BE2C (cell line): ENCODE results near the gene RFFL.
A peak's percentile ranks its signal among the peaks of the same experiment; 100 is the strongest.

Source experiments
- DNase-seq: peaks from one replicate; pipeline ENCODE4 v3.0.0-alpha.2; 2020
- H3K27me3 ChIP-seq: fragments of 250-450 bp; sonication (Bioruptor Pico); 2 replicates; pipeline ENCODE4 v1.5.1; 2020; ENCODE audit warnings: mild to moderate bottlenecking
- H3K36me3 ChIP-seq: fragments of 250-450 bp; sonication (Bioruptor Pico); 2 replicates; pipeline ENCODE4 v1.5.1; 2020; ENCODE audit warnings: mild to moderate bottlenecking
- H3K4me1 ChIP-seq: fragments of 250-450 bp; sonication (Bioruptor Pico); 2 replicates; pipeline ENCODE4 v1.5.1; 2020
- H3K4me3 ChIP-seq: 2 replicates; pipeline ENCODE4 v1.5.1; 2011; ENCODE audit warnings: low read depth, low read length
- H3K9me3 ChIP-seq: fragments of 250-450 bp; sonication (Bioruptor Pico); 2 replicates; pipeline ENCODE4 v1.5.1; 2020
- CTCF ChIP-seq: IDR thresholded peaks from 2 replicates; pipeline ENCODE4 v1.5.1; 2012; ENCODE audit warnings: mild to moderate bottlenecking, low read depth, low read length

The RFFL gene

GRCh38 chr17:34979153-34979552 lies 84.4 kb downstream of the RFFL start:
- no peaks in the 10 kb centered on the region for H3K27me3 ChIP-seq
- no peak for DNase-seq
- H3K4me3 ChIP-seq: no peak overlapping the region
- H3K9me3 ChIP-seq: no peaks in the 10 kb centered on the region
- peaks cover 7% of the 10 kb centered on the region for H3K4me1 ChIP-seq
- H3K36me3 ChIP-seq: peaks cover 12% of the 10 kb centered on the region
- no peak for TF ChIP-seq CTCF

DNA sequence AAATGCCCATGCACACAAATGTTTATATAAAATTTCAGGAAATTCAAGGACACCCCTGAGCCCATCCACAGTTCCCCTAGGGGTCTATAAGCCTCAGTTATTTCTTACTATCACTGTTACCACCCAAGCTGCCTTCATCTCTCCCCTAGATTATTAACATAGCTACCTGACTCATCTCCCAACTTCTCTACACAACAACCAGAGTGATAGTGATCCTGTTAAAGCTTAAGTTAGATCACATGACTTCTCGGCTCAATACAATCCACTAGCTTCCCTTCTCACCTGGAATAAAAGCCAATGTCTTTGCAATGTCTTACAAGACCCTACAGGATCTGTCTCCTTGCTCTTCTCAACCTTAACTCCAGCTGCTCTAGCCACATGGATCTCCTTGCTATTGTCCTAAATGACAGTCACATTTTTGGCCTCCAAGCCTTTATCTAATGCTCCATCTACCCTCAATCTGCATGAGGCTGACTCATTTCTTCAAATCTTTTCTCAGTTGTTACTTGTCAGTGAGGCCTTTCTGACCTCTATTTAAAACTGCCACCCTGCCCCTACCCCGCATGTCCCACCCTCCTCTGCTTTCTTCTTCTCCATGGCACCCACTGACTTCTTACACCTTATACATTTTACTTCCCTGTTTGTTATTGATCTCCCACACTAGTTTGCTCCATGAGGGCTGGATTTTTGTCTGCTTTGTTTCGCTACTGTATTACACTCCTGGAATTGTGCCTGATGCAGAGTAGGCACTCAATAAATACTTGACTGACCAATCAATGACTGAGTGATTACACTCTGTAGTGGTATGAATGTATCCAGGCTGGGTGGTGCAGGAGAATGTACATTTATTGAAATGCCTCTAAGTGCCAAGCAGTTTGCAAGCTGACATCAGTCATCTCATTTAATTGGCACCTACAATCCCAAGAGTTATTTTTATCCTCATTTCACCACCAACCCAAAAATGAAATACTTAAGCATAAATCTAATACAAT lies 88.4 kb downstream of the RFFL start:
- H3K4me1 ChIP-seq: peaks cover 4% of the 10 kb centered on the region
- H3K9me3 ChIP-seq: no peaks in the 10 kb centered on the region; the same call in 1 of the 2 replicates
- no peak overlapping the region for H3K4me3 ChIP-seq
- no peaks in the 10 kb centered on the region for H3K36me3 ChIP-seq
- DNase-seq: no peak
- no peak for TF ChIP-seq CTCF
- no peaks in the 10 kb centered on the region for H3K27me3 ChIP-seq

DNA sequence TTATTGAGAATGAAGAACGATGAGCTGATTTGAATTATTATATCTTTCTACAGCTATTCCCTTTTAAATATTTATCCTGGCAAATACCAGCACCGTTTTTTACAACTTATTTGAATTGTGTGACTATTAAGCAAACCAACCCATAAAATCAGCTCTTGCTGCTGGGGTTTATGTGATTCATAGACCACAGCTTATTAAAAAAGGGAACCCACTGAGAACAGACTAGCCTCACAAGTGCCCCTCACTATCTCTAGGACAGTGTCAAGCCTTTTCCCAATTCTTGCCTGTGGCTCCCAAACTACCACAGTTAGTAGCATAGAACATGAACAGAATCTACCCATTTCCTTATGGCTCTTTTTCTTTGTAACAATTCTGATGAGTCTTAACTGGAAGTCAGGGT lies 89.3 kb downstream of the RFFL start:
- DNase-seq: no peak
- no peaks in the 10 kb centered on the region; the same call in 1 of the 2 replicates for H3K4me1 ChIP-seq
- TF ChIP-seq CTCF: no peak

DNA sequence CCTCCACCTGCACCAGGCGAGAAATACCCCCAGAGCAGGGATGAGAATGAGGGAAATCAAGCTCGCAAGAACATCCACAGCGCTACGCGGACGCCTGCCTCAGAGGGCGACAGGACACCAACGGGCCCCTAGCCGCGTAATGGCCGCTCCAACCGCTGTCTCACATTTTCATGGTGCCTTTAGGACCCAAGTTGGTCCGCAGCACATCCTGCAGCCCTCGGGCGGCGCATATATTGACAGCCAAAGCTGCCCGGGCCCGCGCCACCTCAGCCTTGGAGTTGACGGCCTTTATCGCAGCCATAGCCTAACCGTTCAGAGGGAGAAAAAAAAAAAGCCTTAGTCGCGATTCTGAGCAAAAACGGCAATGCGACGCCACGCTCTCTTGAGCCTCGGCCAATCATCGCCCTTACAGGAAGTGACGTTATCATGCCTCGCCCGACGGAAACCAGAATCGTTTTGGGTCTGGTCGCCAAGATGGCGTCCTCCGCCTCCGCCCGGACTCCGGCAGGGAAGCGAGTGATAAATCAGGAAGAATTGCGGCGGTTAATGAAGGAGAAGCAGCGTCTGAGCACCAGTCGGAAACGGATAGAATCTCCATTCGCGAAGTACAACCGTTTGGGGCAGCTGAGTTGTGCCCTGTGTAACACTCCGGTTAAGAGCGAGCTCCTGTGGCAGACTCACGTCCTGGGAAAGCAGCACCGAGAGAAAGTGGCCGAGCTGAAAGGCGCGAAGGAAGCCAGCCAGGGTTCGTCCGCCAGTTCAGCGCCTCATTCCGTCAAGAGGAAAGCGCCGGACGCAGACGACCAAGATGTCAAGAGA lies 102.2 kb downstream of the RFFL start, which contains the start of the genes CCT6B and ZNF830:
Gene CCT6B, minus strand, starts transcription at position 368 of the 819 bp plus-strand sequence. Its CDS starts 67 bp downstream, at position 301.
Gene ZNF830, plus strand, starts transcription at position 448 of the 819 bp plus-strand sequence. Its CDS starts 27 bp downstream, at position 475.
- H3K9me3 ChIP-seq: no peaks in the 10 kb centered on the region
- no peak for TF ChIP-seq CTCF
- H3K4me1 ChIP-seq: peaks cover 5% of the 10 kb centered on the region; the same call in 1 of the 2 replicates
- no peaks in the 10 kb centered on the region for H3K27me3 ChIP-seq
- peaks cover 24% of the 10 kb centered on the region for H3K36me3 ChIP-seq
- peak; percentile 90 for DNase-seq
- peak within 1 kb of the TSS; percentile 98 for H3K4me3 ChIP-seq

More for the DNA sequence above, 89.3 kb downstream of the RFFL start:
- no peaks in the 10 kb centered on the region for H3K36me3 ChIP-seq
- no peaks in the 10 kb centered on the region for H3K27me3 ChIP-seq
- no peaks in the 10 kb centered on the region; the same call in 1 of the 2 replicates for H3K9me3 ChIP-seq
- H3K4me3 ChIP-seq: no peak overlapping the region

GRCh38 chr17:34958438-34958837 lies 105.1 kb downstream of the RFFL start:
- H3K36me3 ChIP-seq: no peaks in the 10 kb centered on the region; the same call in none of the 2 replicates
- H3K27me3 ChIP-seq: no peaks in the 10 kb centered on the region
- H3K9me3 ChIP-seq: no peaks in the 10 kb centered on the region
- DNase-seq: no peak
- H3K4me1 ChIP-seq: peaks cover 5% of the 10 kb centered on the region; the same call in 1 of the 2 replicates
- no peak for TF ChIP-seq CTCF
- no peak overlapping the region for H3K4me3 ChIP-seq
